Loucy (cell line): Measurements from ENCODE around the gene FAM3C.

Experiments used
- CTCF ChIP-seq: fragments of 200-600 bp; sonication (generic); conservative IDR thresholded peaks from 2 replicates; pipeline ENCODE4 v1.5.1; 2014; ENCODE audit warnings: mild to moderate bottlenecking, antibody characterized with exemption, low read length
- EZH2phosphoT487 ChIP-seq: fragments of 200-600 bp; IDR thresholded peaks from 2 replicates; pipeline ENCODE4 v1.6.1; 2018; ENCODE audit warnings: antibody characterized with exemption, mild to moderate bottlenecking, moderate library complexity, borderline replicate concordance

- TF ChIP-seq CTCF (no peak), EZH2phosphoT487 (no peak)
These were observed 16.2 kb downstream of the FAM3C start for GRCh38 chr7:121379930-121380329.
